Stimulated activated naive CD8-positive, alpha-beta T cell treated with anti-CD3 and anti-CD28 coated beads, Interleukin-15, Interleukin-2, amounts not matched to agents 100 ng/mL and 50 ng/mL, for 24 hours (primary cell): ENCODE results near the gene RAB27B.

ENCODE experiments used
- H3K27ac Mint-ChIP-seq: one replicate; pipeline ENCODE4 v1.8.0; 2021; ENCODE audit warnings: mild to moderate bottlenecking, mixed read lengths
- H3K27me3 Mint-ChIP-seq: one replicate; pipeline ENCODE4 v1.8.0; 2021; ENCODE audit warnings: mixed read lengths
- H3K36me3 Mint-ChIP-seq: one replicate; pipeline ENCODE4 v1.8.0; 2021; ENCODE audit warnings: low read depth, mixed read lengths
- H3K4me1 Mint-ChIP-seq: one replicate; pipeline ENCODE4 v1.8.0; 2021; ENCODE audit warnings: low read depth, mixed read lengths
- H3K4me3 Mint-ChIP-seq: one replicate; pipeline ENCODE4 v1.8.0; 2021; ENCODE audit warnings: mild to moderate bottlenecking, mixed read lengths
- H3K9me3 Mint-ChIP-seq: one replicate; pipeline ENCODE4 v1.8.0; 2021; ENCODE audit warnings: mixed read lengths

RAB27B gene

DNA sequence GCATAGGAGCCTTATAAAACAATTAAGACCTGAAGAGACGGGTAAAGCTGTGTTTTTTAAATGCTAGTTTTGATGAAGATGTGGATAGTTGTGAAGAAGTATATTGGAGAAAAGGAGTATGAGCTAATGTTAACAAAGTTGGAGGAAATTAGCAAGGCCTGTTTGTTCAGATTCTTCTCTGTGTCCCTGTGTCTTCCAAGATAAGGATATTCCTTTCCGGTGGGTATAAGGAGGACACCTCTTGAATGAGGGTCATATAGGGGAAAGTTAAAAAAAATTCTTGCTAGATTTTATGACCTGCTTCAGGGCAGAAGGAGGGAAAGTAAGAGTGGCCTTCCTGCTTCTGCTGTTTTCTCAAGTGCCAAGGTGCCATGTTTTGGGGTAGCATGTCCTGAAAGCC is 72.0 kb downstream of the RAB27B start:
- no peaks in the 10 kb centered on the region for H3K4me1 Mint-ChIP-seq
- H3K9me3 Mint-ChIP-seq: no peaks in the 10 kb centered on the region
- H3K36me3 Mint-ChIP-seq: no peaks in the 10 kb centered on the region
- H3K27me3 Mint-ChIP-seq: peaks cover 7% of the 10 kb centered on the region
- no peak overlapping the region for H3K4me3 Mint-ChIP-seq
- no peak overlapping the region for H3K27ac Mint-ChIP-seq

DNA sequence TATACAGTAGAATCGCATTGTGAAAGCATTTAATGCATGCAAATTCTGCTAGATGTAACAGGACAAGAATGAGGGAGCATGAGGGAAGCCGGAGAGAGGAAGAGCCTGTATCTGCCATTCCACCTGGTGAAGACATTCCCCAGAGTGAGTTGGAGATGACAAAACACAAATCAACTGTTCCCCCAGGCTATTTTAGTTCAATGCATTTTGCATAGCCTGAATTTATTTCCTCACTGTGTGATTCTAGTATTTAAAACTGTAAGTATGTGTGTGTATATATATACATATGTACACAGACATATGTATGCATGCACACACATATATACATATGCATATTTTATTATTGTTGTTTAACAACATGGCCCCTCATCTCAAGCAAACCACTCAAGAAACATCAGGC is 76.3 kb downstream of the RAB27B start:
- H3K4me3 Mint-ChIP-seq: no peak overlapping the region
- H3K4me1 Mint-ChIP-seq: no peaks in the 10 kb centered on the region
- H3K27me3 Mint-ChIP-seq: peaks cover 7% of the 10 kb centered on the region
- H3K36me3 Mint-ChIP-seq: no peaks in the 10 kb centered on the region
- H3K27ac Mint-ChIP-seq: no peak overlapping the region
- H3K9me3 Mint-ChIP-seq: no peaks in the 10 kb centered on the region

DNA sequence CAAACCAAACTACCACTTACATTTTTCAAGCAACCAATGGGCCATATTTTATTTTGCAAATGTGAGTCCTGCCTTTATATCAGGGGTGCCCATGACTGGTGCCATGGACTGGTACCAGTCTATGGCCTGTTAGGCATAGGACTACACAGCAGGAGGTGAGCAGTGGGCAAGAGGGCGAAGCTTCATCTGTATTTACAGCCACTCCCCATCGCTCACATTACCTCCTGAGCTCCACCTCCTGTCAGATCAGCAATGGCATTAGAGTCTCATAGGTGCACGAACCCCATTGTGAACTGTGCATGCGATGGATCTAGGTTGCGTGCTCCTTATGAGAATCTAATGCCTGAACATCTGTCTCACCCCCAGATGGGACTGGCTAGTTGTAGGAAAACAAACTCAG is 77.4 kb downstream of the RAB27B start:
- Mint-ChIP-seq H3K36me3 (no peaks in the 10 kb centered on the region), H3K27me3 (peaks cover 6% of the 10 kb centered on the region), H3K4me3 (no peak overlapping the region), H3K9me3 (no peaks in the 10 kb centered on the region), H3K4me1 (no peaks in the 10 kb centered on the region), H3K27ac (no peak overlapping the region)

DNA sequence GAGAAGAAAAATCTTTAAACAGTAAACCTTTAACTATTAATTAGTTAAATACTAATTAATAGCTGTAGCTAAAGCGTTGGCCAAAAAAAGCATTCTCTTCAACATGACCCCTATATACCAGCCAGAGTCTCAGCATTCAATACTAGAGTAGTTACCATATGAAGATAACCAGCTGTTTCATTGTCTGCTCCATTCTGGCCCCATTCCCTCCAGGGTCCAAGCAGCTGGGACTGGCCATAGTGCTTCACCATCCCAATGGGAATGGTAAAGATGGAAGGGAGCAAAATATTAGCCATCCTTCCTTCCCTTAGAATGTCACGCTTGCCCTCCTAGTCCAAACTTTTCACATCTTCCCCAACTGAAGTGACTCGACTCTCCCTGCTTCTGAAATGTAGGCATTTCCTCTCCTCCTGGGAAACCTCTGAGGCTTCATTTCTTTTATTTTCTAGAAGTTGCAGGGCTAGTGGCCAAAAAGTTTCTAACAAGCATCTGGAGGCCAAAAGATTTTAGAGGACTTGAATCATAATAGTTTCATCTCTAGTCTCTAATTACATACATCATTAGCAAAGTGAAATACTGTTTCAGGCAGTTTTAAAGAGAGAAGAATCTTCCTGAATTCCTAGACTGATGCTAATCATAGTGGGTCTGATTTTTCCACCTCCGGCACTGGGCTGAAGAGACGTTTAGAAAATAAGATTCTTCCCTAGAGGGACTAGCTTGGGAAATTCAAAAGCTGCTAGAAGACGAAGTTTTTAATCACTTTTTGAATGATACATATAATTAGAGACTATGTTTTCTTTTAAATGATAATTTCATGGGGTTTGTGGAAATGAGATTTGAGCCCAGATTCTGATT is 78.3 kb downstream of the RAB27B start:
- Mint-ChIP-seq H3K27me3 (peaks cover 3% of the 10 kb centered on the region), H3K9me3 (no peaks in the 10 kb centered on the region), H3K27ac (no peak overlapping the region), H3K4me1 (no peaks in the 10 kb centered on the region), H3K36me3 (no peaks in the 10 kb centered on the region), H3K4me3 (no peak overlapping the region)

- no peaks in the 10 kb centered on the region for H3K9me3 Mint-ChIP-seq
- no peaks in the 10 kb centered on the region for H3K36me3 Mint-ChIP-seq
- no peaks in the 10 kb centered on the region for H3K4me1 Mint-ChIP-seq
- H3K27me3 Mint-ChIP-seq: peaks cover under 1% of the 10 kb centered on the region
- H3K27ac Mint-ChIP-seq: no peak overlapping the region
- no peak overlapping the region for H3K4me3 Mint-ChIP-seq
Observed at GRCh38 chr18:54909538-54909937, 81.3 kb downstream of the RAB27B start.

- H3K27ac Mint-ChIP-seq: no peak overlapping the region
- no peaks in the 10 kb centered on the region for H3K4me1 Mint-ChIP-seq
- no peaks in the 10 kb centered on the region for H3K27me3 Mint-ChIP-seq
- H3K9me3 Mint-ChIP-seq: no peaks in the 10 kb centered on the region
- H3K4me3 Mint-ChIP-seq: no peak overlapping the region
- no peaks in the 10 kb centered on the region for H3K36me3 Mint-ChIP-seq
Observed at GRCh38 chr18:54910161-54910919, 82.1 kb downstream of the RAB27B start.

DNA sequence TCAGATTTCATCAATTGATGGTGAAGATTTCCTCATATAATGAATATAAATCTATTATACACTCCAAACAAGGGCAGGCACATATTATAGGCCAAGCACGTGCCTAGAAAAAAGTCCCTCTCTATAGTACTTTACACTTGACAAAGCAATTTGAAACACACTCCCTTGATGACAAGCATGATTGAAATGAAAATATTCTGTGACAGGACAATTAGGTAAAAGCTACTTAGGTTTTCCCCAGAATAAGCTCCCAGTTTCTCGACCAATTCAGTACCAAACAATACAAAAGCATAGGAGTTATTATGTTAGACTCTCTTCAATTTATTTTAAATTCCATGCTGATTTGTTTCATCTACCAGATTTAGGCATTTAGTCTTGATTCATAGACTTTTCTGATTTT is 83.3 kb downstream of the RAB27B start:
- Mint-ChIP-seq H3K36me3 (no peaks in the 10 kb centered on the region), H3K27me3 (no peaks in the 10 kb centered on the region), H3K9me3 (no peaks in the 10 kb centered on the region), H3K4me1 (no peaks in the 10 kb centered on the region), H3K27ac (no peak overlapping the region), H3K4me3 (no peak overlapping the region)

- no peak overlapping the region for H3K4me3 Mint-ChIP-seq
- peaks cover 4% of the 10 kb centered on the region for H3K27me3 Mint-ChIP-seq
- no peaks in the 10 kb centered on the region for H3K36me3 Mint-ChIP-seq
- H3K27ac Mint-ChIP-seq: no peak overlapping the region
- no peaks in the 10 kb centered on the region for H3K9me3 Mint-ChIP-seq
- no peaks in the 10 kb centered on the region for H3K4me1 Mint-ChIP-seq
Observed at GRCh38 chr18:54914816-54915215, 86.5 kb downstream of the RAB27B start.

GRCh38 chr18:54916507-54916906 is 88.2 kb downstream of the RAB27B start:
- Mint-ChIP-seq H3K36me3 (no peaks in the 10 kb centered on the region), H3K27me3 (peaks cover 4% of the 10 kb centered on the region), H3K4me3 (no peak overlapping the region), H3K27ac (no peak overlapping the region), H3K9me3 (no peaks in the 10 kb centered on the region), H3K4me1 (no peaks in the 10 kb centered on the region)

DNA sequence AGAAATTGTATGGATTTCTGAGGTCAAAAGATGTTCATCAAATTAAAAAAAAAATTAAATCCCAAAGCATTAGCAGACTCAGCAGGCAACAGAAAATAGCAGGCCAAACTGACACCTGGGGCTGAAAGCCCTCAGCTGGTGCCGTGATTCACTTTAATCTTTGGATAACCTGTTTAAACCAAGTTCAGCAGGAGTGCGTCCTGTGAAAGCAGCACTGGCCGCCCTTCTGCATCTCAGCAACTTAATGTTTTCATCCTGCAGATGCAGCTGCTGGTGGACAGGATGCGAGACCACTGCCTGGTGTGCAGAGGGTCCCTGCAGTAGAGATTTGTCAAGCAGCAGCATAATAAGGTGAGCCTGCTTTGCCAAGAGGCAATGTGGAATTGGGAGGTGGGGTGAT is 89.8 kb downstream of the RAB27B start:
- Mint-ChIP-seq H3K9me3 (no peaks in the 10 kb centered on the region), H3K27ac (no peak overlapping the region), H3K4me3 (no peak overlapping the region), H3K36me3 (no peaks in the 10 kb centered on the region), H3K27me3 (peaks cover 4% of the 10 kb centered on the region), H3K4me1 (no peaks in the 10 kb centered on the region)

GRCh38 chr18:54919412-54919811 is 91.1 kb downstream of the RAB27B start:
- Mint-ChIP-seq H3K4me3 (no peak overlapping the region), H3K27me3 (peaks cover 4% of the 10 kb centered on the region), H3K27ac (no peak overlapping the region), H3K36me3 (no peaks in the 10 kb centered on the region), H3K9me3 (no peaks in the 10 kb centered on the region), H3K4me1 (peaks cover 1% of the 10 kb centered on the region)

DNA sequence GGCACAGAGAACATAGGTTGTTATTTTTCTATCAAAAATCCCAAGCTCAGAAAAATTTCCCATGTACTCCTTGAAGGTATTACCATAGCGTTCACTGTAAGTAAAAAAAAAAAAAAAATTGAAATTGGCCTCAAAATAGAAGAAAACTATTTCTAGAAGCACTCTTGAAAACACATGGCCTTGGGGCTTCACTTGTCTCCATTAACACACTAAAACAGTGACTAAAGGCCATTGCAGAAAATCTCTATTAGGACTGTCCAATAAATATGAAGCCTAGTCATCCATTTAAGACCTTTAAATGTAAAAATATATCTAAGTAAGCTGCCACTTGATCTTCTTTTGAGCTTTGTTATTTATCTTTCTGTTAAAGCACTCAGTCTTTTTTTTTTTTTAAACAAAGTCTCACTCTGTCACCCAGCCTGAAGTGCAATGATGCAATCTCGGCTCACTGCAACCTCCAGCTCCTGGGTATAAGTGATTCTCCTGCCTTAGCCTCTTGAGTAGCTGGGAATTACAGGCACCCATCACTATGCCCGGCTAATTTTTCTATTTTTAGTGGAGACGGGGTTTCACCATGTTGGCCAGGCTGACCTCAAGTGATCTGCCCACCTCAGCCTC is 95.2 kb downstream of the RAB27B start:
- Mint-ChIP-seq H3K36me3 (no peaks in the 10 kb centered on the region), H3K27ac (no peak overlapping the region), H3K4me3 (no peak overlapping the region), H3K27me3 (peaks cover 4% of the 10 kb centered on the region), H3K9me3 (no peaks in the 10 kb centered on the region), H3K4me1 (peaks cover 7% of the 10 kb centered on the region)

DNA sequence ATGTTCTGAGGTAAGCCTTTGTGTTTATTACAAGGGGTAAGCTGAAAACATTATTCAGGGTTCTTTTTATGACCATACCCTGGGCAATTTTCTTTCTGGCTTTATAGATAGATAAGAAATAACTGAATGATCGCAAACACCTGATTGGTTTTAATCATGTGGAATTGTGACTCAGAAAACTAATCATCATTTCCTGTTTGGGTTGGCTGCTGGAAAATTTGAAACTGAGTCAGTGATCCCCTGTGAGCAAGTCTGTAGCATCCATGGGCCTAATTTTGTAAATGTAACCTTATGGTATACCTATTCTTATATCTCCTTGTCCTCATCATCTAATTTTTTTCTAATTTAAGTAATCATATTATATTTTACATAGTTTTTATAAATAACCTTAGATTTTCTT is 96.7 kb downstream of the RAB27B start:
- Mint-ChIP-seq H3K36me3 (no peaks in the 10 kb centered on the region), H3K4me1 (peaks cover 7% of the 10 kb centered on the region), H3K9me3 (no peaks in the 10 kb centered on the region), H3K27ac (no peak overlapping the region), H3K4me3 (no peak overlapping the region), H3K27me3 (no peaks in the 10 kb centered on the region)

GRCh38 chr18:54926593-54927325 is 98.5 kb downstream of the RAB27B start:
- Mint-ChIP-seq H3K27me3 (no peaks in the 10 kb centered on the region), H3K9me3 (no peaks in the 10 kb centered on the region), H3K4me1 (peaks cover 7% of the 10 kb centered on the region), H3K36me3 (no peaks in the 10 kb centered on the region), H3K4me3 (no peak overlapping the region), H3K27ac (no peak overlapping the region)

- no peaks in the 10 kb centered on the region for H3K9me3 Mint-ChIP-seq
- H3K27me3 Mint-ChIP-seq: peaks cover 3% of the 10 kb centered on the region
- no peak overlapping the region for H3K27ac Mint-ChIP-seq
- no peaks in the 10 kb centered on the region for H3K36me3 Mint-ChIP-seq
- H3K4me1 Mint-ChIP-seq: peaks cover 7% of the 10 kb centered on the region
- H3K4me3 Mint-ChIP-seq: no peak overlapping the region
Observed at GRCh38 chr18:54928236-54928635, 100.0 kb downstream of the RAB27B start.
